NCI-H2171 treated with DMSO at 0.1 percent for 48 hours (cell line): Measurements from ENCODE around the gene HDAC4.

Experiments used
- DNase-seq: peaks from one replicate; lab custom pipeline; 2025; lab: John Stamatoyannopoulos, UW

HDAC4 gene

GRCh38 chr2:239255218-239255617 is 145.6 kb downstream of the HDAC4 start:
- no peak for DNase-seq

GRCh38 chr2:239253701-239254436 is 147.0 kb downstream of the HDAC4 start:
- no peak for DNase-seq

- DNase-seq, result no peak
Observed at GRCh38 chr2:239253264-239253663, 147.6 kb downstream of the HDAC4 start.

- DNase-seq, result no peak
Observed at GRCh38 chr2:239252801-239253200, 148.0 kb downstream of the HDAC4 start.

GRCh38 chr2:239252393-239252792 is 148.4 kb downstream of the HDAC4 start:
- DNase-seq, result no peak

GRCh38 chr2:239251971-239252370 is 148.8 kb downstream of the HDAC4 start:
- no peak for DNase-seq

- no peak for DNase-seq
Observed at GRCh38 chr2:239250216-239251081, 150.4 kb downstream of the HDAC4 start.

- peak; percentile 32 for DNase-seq
Observed at GRCh38 chr2:239249776-239250175, 151.0 kb downstream of the HDAC4 start.

- DNase-seq, result no peak
Observed at GRCh38 chr2:239249048-239249447, 151.8 kb downstream of the HDAC4 start.

GRCh38 chr2:239247401-239248245 is 153.2 kb downstream of the HDAC4 start:
- no peak for DNase-seq

GRCh38 chr2:239246723-239247122 is 154.1 kb downstream of the HDAC4 start:
- DNase-seq, result no peak

GRCh38 chr2:239245872-239246721 is 154.7 kb downstream of the HDAC4 start:
- DNase-seq, result no peak

GRCh38 chr2:239245107-239245506 is 155.7 kb downstream of the HDAC4 start:
- DNase-seq, result no peak

GRCh38 chr2:239244625-239245024 is 156.2 kb downstream of the HDAC4 start:
- no peak for DNase-seq

- no peak for DNase-seq
Observed at GRCh38 chr2:239241431-239241960, 159.3 kb downstream of the HDAC4 start.

GRCh38 chr2:239240414-239240881 is 160.4 kb downstream of the HDAC4 start:
- DNase-seq, result no peak

- no peak for DNase-seq
Observed at GRCh38 chr2:239239607-239240413, 161.0 kb downstream of the HDAC4 start.

- no peak for DNase-seq
Observed at GRCh38 chr2:239238839-239239606, 161.8 kb downstream of the HDAC4 start.

- DNase-seq, result no peak
Observed at GRCh38 chr2:239238381-239238780, 162.4 kb downstream of the HDAC4 start.
